Measurements from ENCODE around the gene SOX11.

DNA sequence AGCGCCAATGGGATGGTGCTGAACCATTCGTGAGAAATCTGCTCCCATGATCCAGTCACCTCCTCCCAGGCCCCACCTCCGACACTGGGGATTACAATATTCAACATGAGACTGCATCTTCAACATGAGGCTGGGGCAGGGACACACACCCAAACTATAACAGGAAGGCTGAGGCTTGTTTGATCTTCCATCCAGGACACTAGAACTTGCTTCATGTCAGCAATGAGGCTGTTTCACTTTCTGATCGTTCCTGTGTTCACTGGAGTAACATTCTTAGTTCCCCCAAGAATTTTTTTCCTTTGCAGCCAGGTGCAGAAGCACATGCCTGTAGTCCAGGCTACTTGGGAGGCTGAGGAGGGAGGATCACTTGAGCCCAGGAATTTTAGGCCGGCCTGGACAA lies 30.8 kb upstream of the SOX11 start:
- TF ChIP-seq, protein P1, sequence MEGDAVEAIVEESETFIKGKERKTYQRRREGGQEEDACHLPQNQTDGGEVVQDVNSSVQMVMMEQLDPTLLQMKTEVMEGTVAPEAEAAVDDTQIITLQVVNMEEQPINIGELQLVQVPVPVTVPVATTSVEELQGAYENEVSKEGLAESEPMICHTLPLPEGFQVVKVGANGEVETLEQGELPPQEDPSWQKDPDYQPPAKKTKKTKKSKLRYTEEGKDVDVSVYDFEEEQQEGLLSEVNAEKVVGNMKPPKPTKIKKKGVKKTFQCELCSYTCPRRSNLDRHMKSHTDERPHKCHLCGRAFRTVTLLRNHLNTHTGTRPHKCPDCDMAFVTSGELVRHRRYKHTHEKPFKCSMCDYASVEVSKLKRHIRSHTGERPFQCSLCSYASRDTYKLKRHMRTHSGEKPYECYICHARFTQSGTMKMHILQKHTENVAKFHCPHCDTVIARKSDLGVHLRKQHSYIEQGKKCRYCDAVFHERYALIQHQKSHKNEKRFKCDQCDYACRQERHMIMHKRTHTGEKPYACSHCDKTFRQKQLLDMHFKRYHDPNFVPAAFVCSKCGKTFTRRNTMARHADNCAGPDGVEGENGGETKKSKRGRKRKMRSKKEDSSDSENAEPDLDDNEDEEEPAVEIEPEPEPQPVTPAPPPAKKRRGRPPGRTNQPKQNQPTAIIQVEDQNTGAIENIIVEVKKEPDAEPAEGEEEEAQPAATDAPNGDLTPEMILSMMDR (conservative IDR thresholded peaks at IDR 0.05): no peak
- no peak for TF ChIP-seq EZH2 (IDR thresholded peaks at IDR 0.05; ENCODE audit: low read depth)
